Duodenal mucosa (tissue), 2 donors: ENCODE data around the gene OSMR.

Source experiments
- H3K27ac ChIP-seq: one replicate; pipeline ENCODE4 v1.7.0; 2013; ENCODE audit warnings: low read depth, low read length
- H3K27me3 ChIP-seq, 2 donors: one replicate each; pipeline ENCODE4 v1.7.0; 2013; ENCODE audit warnings: low read length in 2 of 2, control low read depth in 1 of 2; ENCODE audit not compliant: insufficient read depth in 2 of 2, control insufficient read depth in 1 of 2
- H3K36me3 ChIP-seq, 2 donors: one replicate each; pipeline ENCODE4 v1.7.0; 2013; ENCODE audit warnings: low read length in 2 of 2, control low read depth in 1 of 2; ENCODE audit not compliant: insufficient read depth in 2 of 2, control insufficient read depth in 1 of 2
- H3K4me1 ChIP-seq, 2 donors: one replicate each; pipeline ENCODE4 v1.7.0; 2013; ENCODE audit warnings: low read length in 2 of 2, control low read depth in 1 of 2; ENCODE audit not compliant: insufficient read depth in 2 of 2, control insufficient read depth in 1 of 2
- H3K4me3 ChIP-seq, 2 donors: one replicate each; pipeline ENCODE4 v1.7.0; 2013; ENCODE audit warnings: low read length in 2 of 2, low read depth in 1 of 2
- H3K9ac ChIP-seq, 2 donors: one replicate each; pipeline ENCODE4 v1.7.0; 2013; ENCODE audit warnings: low read length in 2 of 2, low read depth in 1 of 2
- H3K9me3 ChIP-seq, 2 donors: one replicate each; pipeline ENCODE4 v1.7.0; 2013; ENCODE audit warnings: low read length in 2 of 2, control low read depth in 1 of 2; ENCODE audit not compliant: control insufficient read depth in 1 of 2

Gene OSMR

GRCh38 chr5:38808666-38809343 is 37.0 kb upstream of the OSMR start:
- no peaks in the 10 kb centered on the region for H3K4me1 ChIP-seq
- no peak overlapping the region for H3K27ac ChIP-seq
- peaks cover 0 to 5% of the 10 kb centered on the region in 2 donors for H3K27me3 ChIP-seq
- no peaks in the 10 kb centered on the region for H3K36me3 ChIP-seq
- H3K4me3 ChIP-seq: no peak overlapping the region
- no peaks in the 10 kb centered on the region for H3K9me3 ChIP-seq
- H3K9ac ChIP-seq: no peak overlapping the region

- no peaks in the 10 kb centered on the region for H3K36me3 ChIP-seq
- H3K4me3 ChIP-seq: no peak overlapping the region
- no peaks in the 10 kb centered on the region for H3K9me3 ChIP-seq
- H3K9ac ChIP-seq: no peak overlapping the region
- H3K27ac ChIP-seq: no peak overlapping the region
- H3K4me1 ChIP-seq: no peaks in the 10 kb centered on the region
- H3K27me3 ChIP-seq: peaks cover 0 to 5% of the 10 kb centered on the region in 2 donors
Measured at GRCh38 chr5:38809388-38810359, 36.1 kb upstream of the OSMR start.

GRCh38 chr5:38814879-38815278 is 30.9 kb upstream of the OSMR start:
- H3K27me3 ChIP-seq: no peaks in the 10 kb centered on the region
- H3K27ac ChIP-seq: no peak overlapping the region
- no peak overlapping the region for H3K4me3 ChIP-seq
- H3K9me3 ChIP-seq: no peaks in the 10 kb centered on the region
- H3K36me3 ChIP-seq: no peaks in the 10 kb centered on the region
- no peak overlapping the region for H3K9ac ChIP-seq
- H3K4me1 ChIP-seq: no peaks in the 10 kb centered on the region

GRCh38 chr5:38816083-38817030 is 29.5 kb upstream of the OSMR start:
- Histone ChIP-seq H3K27me3 (no peaks in the 10 kb centered on the region), H3K27ac (no peak overlapping the region), H3K36me3 (no peaks in the 10 kb centered on the region), H3K4me3 (no peak overlapping the region), H3K9me3 (no peaks in the 10 kb centered on the region), H3K9ac (no peak overlapping the region), H3K4me1 (no peaks in the 10 kb centered on the region)

- Histone ChIP-seq H3K4me3 (no peak overlapping the region), H3K27ac (no peak overlapping the region), H3K9ac (no peak overlapping the region), H3K27me3 (no peaks in the 10 kb centered on the region), H3K9me3 (peaks cover 0 to 7% of the 10 kb centered on the region in 2 donors), H3K4me1 (no peaks in the 10 kb centered on the region), H3K36me3 (no peaks in the 10 kb centered on the region)
Measured at GRCh38 chr5:38821679-38822078, 24.1 kb upstream of the OSMR start.

GRCh38 chr5:38823503-38823902 is 22.3 kb upstream of the OSMR start:
- H3K4me3 ChIP-seq: no peak overlapping the region
- no peak overlapping the region for H3K27ac ChIP-seq
- H3K9me3 ChIP-seq: peaks cover 0 to 7% of the 10 kb centered on the region in 2 donors
- H3K9ac ChIP-seq: no peak overlapping the region
- H3K36me3 ChIP-seq: no peaks in the 10 kb centered on the region
- H3K4me1 ChIP-seq: no peaks in the 10 kb centered on the region
- no peaks in the 10 kb centered on the region for H3K27me3 ChIP-seq

- no peak overlapping the region for H3K27ac ChIP-seq
- no peaks in the 10 kb centered on the region for H3K4me1 ChIP-seq
- H3K36me3 ChIP-seq: no peaks in the 10 kb centered on the region
- H3K27me3 ChIP-seq: no peaks in the 10 kb centered on the region
- no peak overlapping the region for H3K4me3 ChIP-seq
- H3K9ac ChIP-seq: no peak overlapping the region
- peaks cover 0 to 7% of the 10 kb centered on the region in 2 donors for H3K9me3 ChIP-seq
Measured at GRCh38 chr5:38824821-38825220, 21.0 kb upstream of the OSMR start.

GRCh38 chr5:38825494-38825893 is 20.3 kb upstream of the OSMR start:
- Histone ChIP-seq H3K27me3 (no peaks in the 10 kb centered on the region), H3K9me3 (peaks cover 0 to 7% of the 10 kb centered on the region in 2 donors), H3K9ac (no peak overlapping the region), H3K4me1 (no peaks in the 10 kb centered on the region), H3K27ac (no peak overlapping the region), H3K4me3 (no peak overlapping the region), H3K36me3 (no peaks in the 10 kb centered on the region)

- Histone ChIP-seq H3K27me3 (no peaks in the 10 kb centered on the region), H3K4me1 (no peaks in the 10 kb centered on the region), H3K9me3 (peaks cover 0 to 4% of the 10 kb centered on the region in 2 donors), H3K27ac (no peak overlapping the region), H3K36me3 (no peaks in the 10 kb centered on the region), H3K4me3 (no peak overlapping the region), H3K9ac (no peak overlapping the region)
Measured at GRCh38 chr5:38827525-38827924, 18.3 kb upstream of the OSMR start.
